PC-9 (cell line): Measurements from ENCODE around the gene PRR19.

Experiments used
- EZH2 ChIP-seq: fragments of 200-600 bp; sonication (generic); IDR thresholded peaks from 2 replicates; pipeline ENCODE4 v1.8.0; 2017; ENCODE audit warnings: antibody characterized with exemption, low read depth
- TF ChIP-seq, protein P1 (sequence below): fragments of 200-600 bp; sonication (generic); conservative IDR thresholded peaks from 2 replicates; pipeline ENCODE4 v1.6.1; 2017; ENCODE audit warnings: mixed run types, antibody characterized with exemption, mild to moderate bottlenecking, moderate library complexity

DNA sequence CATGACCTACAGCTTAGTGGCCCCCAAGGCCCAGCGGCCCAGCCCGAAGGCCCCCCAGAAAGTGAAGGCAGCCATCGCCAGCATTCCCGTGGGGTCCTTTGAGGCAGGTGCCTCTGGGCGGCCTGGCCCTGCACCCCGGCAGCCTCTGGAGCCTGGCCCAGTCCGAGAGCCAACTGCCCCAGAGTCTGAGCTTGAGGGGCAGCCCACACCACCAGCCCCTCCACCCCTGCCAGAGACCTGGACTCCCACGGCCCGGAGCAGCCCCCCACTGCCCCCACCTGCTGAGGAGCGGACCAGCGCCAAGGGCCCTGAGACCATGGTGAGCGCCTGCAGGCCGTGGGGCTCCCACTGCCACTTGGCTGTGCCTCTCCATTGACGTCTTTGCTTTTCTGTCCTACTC, 9.0 kb upstream of the PRR19 start:
- TF ChIP-seq EZH2 = no peak
- TF ChIP-seq, protein P1, sequence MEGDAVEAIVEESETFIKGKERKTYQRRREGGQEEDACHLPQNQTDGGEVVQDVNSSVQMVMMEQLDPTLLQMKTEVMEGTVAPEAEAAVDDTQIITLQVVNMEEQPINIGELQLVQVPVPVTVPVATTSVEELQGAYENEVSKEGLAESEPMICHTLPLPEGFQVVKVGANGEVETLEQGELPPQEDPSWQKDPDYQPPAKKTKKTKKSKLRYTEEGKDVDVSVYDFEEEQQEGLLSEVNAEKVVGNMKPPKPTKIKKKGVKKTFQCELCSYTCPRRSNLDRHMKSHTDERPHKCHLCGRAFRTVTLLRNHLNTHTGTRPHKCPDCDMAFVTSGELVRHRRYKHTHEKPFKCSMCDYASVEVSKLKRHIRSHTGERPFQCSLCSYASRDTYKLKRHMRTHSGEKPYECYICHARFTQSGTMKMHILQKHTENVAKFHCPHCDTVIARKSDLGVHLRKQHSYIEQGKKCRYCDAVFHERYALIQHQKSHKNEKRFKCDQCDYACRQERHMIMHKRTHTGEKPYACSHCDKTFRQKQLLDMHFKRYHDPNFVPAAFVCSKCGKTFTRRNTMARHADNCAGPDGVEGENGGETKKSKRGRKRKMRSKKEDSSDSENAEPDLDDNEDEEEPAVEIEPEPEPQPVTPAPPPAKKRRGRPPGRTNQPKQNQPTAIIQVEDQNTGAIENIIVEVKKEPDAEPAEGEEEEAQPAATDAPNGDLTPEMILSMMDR = no peak
